MM.1S (cell line): ENCODE measurements around the gene ATP10D.

Experiments used
- DNase-seq: peaks from one replicate; pipeline ENCODE4 v3.0.0-alpha.2; 2015
- H2AFZ ChIP-seq: fragments of 300-600 bp; sonication (generic); 2 replicates; pipeline ENCODE4 v1.6.0; 2016; ENCODE audit warnings: antibody characterized with exemption, low read length
- H3F3A ChIP-seq: fragments of 300-600 bp; sonication (generic); 2 replicates; pipeline ENCODE4 v1.6.1; 2016; ENCODE audit warnings: mild to moderate bottlenecking, antibody characterized with exemption, low read length, moderate library complexity, mixed read lengths; ENCODE audit not compliant: insufficient read depth
- H3K27ac ChIP-seq: fragments of 300-600 bp; sonication (generic); 2 replicates; pipeline ENCODE4 v1.5.1; 2016; ENCODE audit warnings: mild to moderate bottlenecking, low read length
- H3K27me3 ChIP-seq: fragments of 300-600 bp; sonication (generic); replicated peaks from 2 replicates; pipeline ENCODE4 v1.6.0; 2016; ENCODE audit warnings: low read length; ENCODE audit not compliant: insufficient read depth
- H3K36me3 ChIP-seq: fragments of 300-600 bp; sonication (generic); replicated peaks from 2 replicates; pipeline ENCODE4 v1.6.1; 2016; ENCODE audit warnings: mild to moderate bottlenecking, low read length, mixed read lengths; ENCODE audit not compliant: insufficient read depth
- H3K4me1 ChIP-seq: fragments of 300-600 bp; sonication (generic); 2 replicates; pipeline ENCODE4 v1.6.1; 2016; ENCODE audit warnings: low read length, mixed read lengths
- H3K4me2 ChIP-seq: fragments of 300-600 bp; sonication (generic); 2 replicates; pipeline ENCODE4 v1.6.0; 2016; ENCODE audit warnings: low read depth, low read length
- H3K4me3 ChIP-seq: fragments of 300-600 bp; sonication (generic); 2 replicates; pipeline ENCODE4 v1.5.1; 2016; ENCODE audit warnings: low read length, mixed read lengths
- H3K79me2 ChIP-seq: fragments of 300-600 bp; sonication (generic); 2 replicates; pipeline ENCODE4 v1.6.1; 2016; ENCODE audit warnings: mixed run types, low read length, mixed read lengths
- H3K9ac ChIP-seq: fragments of 300-600 bp; sonication (generic); 2 replicates; pipeline ENCODE4 v1.6.1; 2016; ENCODE audit warnings: low read length, mixed read lengths
- H3K9me2 ChIP-seq: fragments of 300-600 bp; sonication (generic); replicated peaks from 2 replicates; pipeline ENCODE4 v1.6.1; 2016; ENCODE audit warnings: mild to moderate bottlenecking, low read length, mixed read lengths; ENCODE audit not compliant: insufficient read depth
- H3K9me3 ChIP-seq: fragments of 300-600 bp; sonication (generic); replicated peaks from 2 replicates; pipeline ENCODE4 v1.6.1; 2016; ENCODE audit warnings: mild to moderate bottlenecking, low read length, mixed read lengths; ENCODE audit not compliant: insufficient read depth
- H4K20me1 ChIP-seq: fragments of 300-600 bp; sonication (generic); 2 replicates; pipeline ENCODE4 v1.6.1; 2016; ENCODE audit warnings: mild to moderate bottlenecking, low read length, moderate library complexity, mixed read lengths; ENCODE audit not compliant: insufficient read depth
- CTCF ChIP-seq: fragments of 300-600 bp; sonication (generic); IDR thresholded peaks from 2 replicates; pipeline ENCODE4 v1.5.1; 2016; ENCODE audit warnings: antibody characterized with exemption, low read length, mixed read lengths
- EZH2 ChIP-seq: fragments of 300-600 bp; sonication (generic); optimal IDR thresholded peaks from 2 replicates; pipeline ENCODE3; 2017; ENCODE audit warnings: low read depth, mild to moderate bottlenecking, antibody characterized with exemption, low read length, mixed read lengths
- EZH2phosphoT487 ChIP-seq: fragments of 300-600 bp; sonication (generic); IDR thresholded peaks from 2 replicates; pipeline ENCODE4 v1.6.1; 2018; ENCODE audit warnings: antibody characterized with exemption, low read length

ATP10D gene

GRCh38 chr4:47531954-47532321, 46.9 kb downstream of the ATP10D start:
- peak overlapping the region; percentile 66 for H3K4me2 ChIP-seq
- H3K9me3 ChIP-seq: no peaks in the 10 kb centered on the region
- H3K9me2 ChIP-seq: no peaks in the 10 kb centered on the region
- DNase-seq: no peak
- H3K27ac ChIP-seq: peak overlapping the region; percentile 82
- H3K36me3 ChIP-seq: no peaks in the 10 kb centered on the region
- H4K20me1 ChIP-seq: no peaks in the 10 kb centered on the region
- no peak overlapping the region for H3K4me3 ChIP-seq
- H3K27me3 ChIP-seq: no peaks in the 10 kb centered on the region
- TF ChIP-seq CTCF (no peak), EZH2phosphoT487 (no peak), EZH2 (no peak)
- peak overlapping the region; percentile 22; the same call in 1 of the 2 replicates for H2AFZ ChIP-seq
- H3K79me2 ChIP-seq: no peaks in the 10 kb centered on the region
- peak overlapping the region; percentile 27; the same call in 1 of the 2 replicates for H3K9ac ChIP-seq
- peaks cover 15% of the 10 kb centered on the region for H3F3A ChIP-seq
- H3K4me1 ChIP-seq: peaks cover 31% of the 10 kb centered on the region

- Histone ChIP-seq H3K4me2 (peak overlapping the region; percentile 66), H3K9ac (no peak overlapping the region), H3K4me3 (no peak overlapping the region), H3K9me2 (no peaks in the 10 kb centered on the region), H2AFZ (no peak overlapping the region), H3K79me2 (no peaks in the 10 kb centered on the region), H3K9me3 (no peaks in the 10 kb centered on the region), H3K27me3 (no peaks in the 10 kb centered on the region), H3K4me1 (peaks cover 31% of the 10 kb centered on the region), H3K27ac (peak overlapping the region; percentile 82; the same call in 1 of the 2 replicates), H4K20me1 (no peaks in the 10 kb centered on the region), H3F3A (peaks cover 15% of the 10 kb centered on the region), H3K36me3 (no peaks in the 10 kb centered on the region)
- DNase-seq: no peak
- TF ChIP-seq EZH2: no peak
- no peak for TF ChIP-seq CTCF
- no peak for TF ChIP-seq EZH2phosphoT487
Observed at GRCh38 chr4:47532658-47533057, 47.6 kb downstream of the ATP10D start.

GRCh38 chr4:47533689-47534347, 48.7 kb downstream of the ATP10D start:
- Histone ChIP-seq H3K36me3 (no peaks in the 10 kb centered on the region), H3K27me3 (no peaks in the 10 kb centered on the region)
- no peak for DNase-seq

More at GRCh38 chr4:47533689-47534347, 48.7 kb downstream of the ATP10D start:
- no peak overlapping the region for H3K9ac ChIP-seq
- TF ChIP-seq CTCF (no peak), EZH2 (no peak), EZH2phosphoT487 (no peak)
- H3K4me3 ChIP-seq: no peak overlapping the region
- peaks cover 15% of the 10 kb centered on the region for H3F3A ChIP-seq
- H3K9me3 ChIP-seq: no peaks in the 10 kb centered on the region
- H2AFZ ChIP-seq: no peak overlapping the region
- H4K20me1 ChIP-seq: no peaks in the 10 kb centered on the region
- H3K27ac ChIP-seq: no peak overlapping the region
- H3K79me2 ChIP-seq: no peaks in the 10 kb centered on the region
- no peak overlapping the region for H3K4me2 ChIP-seq
- peaks cover 31% of the 10 kb centered on the region for H3K4me1 ChIP-seq
- H3K9me2 ChIP-seq: no peaks in the 10 kb centered on the region
